Skeletal muscle tissue (tissue), 4 donors: ENCODE measurements around the gene LRSAM1. TPM values are rescaled to one million over a fixed set of nuclear protein-coding genes. Genes with fewer than 3 reads are reported as not detected.

Experiments
- H3K27ac ChIP-seq: one replicate; pipeline ENCODE4 v1.7.0; 2013; ENCODE audit warnings: mild to moderate bottlenecking, low read depth, low read length, inconsistent platforms
- H3K27me3 ChIP-seq, 3 donors: one replicate each; pipeline ENCODE4 v1.7.0; 2013; ENCODE audit warnings: low read length in 3 of 3; ENCODE audit not compliant: control insufficient read depth in 3 of 3, insufficient read depth in 3 of 3
- H3K36me3 ChIP-seq, 3 donors: one replicate each; pipeline ENCODE4 v1.7.0; 2013; ENCODE audit warnings: low read length in 3 of 3; ENCODE audit not compliant: control insufficient read depth in 3 of 3, insufficient read depth in 3 of 3
- H3K4me1 ChIP-seq, 3 donors: one replicate each; pipeline ENCODE4 v1.7.0; 2013; ENCODE audit warnings: low read length in 3 of 3, mild to moderate bottlenecking in 3 of 3; ENCODE audit not compliant: control insufficient read depth in 3 of 3, insufficient read depth in 3 of 3
- H3K4me3 ChIP-seq, 3 donors: one replicate each; pipeline ENCODE4 v1.7.0; 2013; ENCODE audit warnings: low read length in 3 of 3
- H3K9ac ChIP-seq, 3 donors: one replicate each; pipeline ENCODE4 v1.7.0; 2013; ENCODE audit warnings: low read length in 3 of 3, mild to moderate bottlenecking in 3 of 3, moderate library complexity in 2 of 3, low read depth in 1 of 3
- H3K9me3 ChIP-seq, 3 donors: one replicate each; pipeline ENCODE4 v1.7.0; 2013; ENCODE audit warnings: low read length in 3 of 3; ENCODE audit not compliant: control insufficient read depth in 3 of 3
- total RNA-seq: library from RNA; depleted of rRNA; stranded (reverse); fragments of >200 nt; gene quantifications from one replicate; pipeline ENCODE4 v1.2.3, GENCODE V29; 2014
- donor health status: Osteomylitis.

LRSAM1 gene
- total RNA-seq, 1 donor from 2014 or later = 10.4 TPM

DNA sequence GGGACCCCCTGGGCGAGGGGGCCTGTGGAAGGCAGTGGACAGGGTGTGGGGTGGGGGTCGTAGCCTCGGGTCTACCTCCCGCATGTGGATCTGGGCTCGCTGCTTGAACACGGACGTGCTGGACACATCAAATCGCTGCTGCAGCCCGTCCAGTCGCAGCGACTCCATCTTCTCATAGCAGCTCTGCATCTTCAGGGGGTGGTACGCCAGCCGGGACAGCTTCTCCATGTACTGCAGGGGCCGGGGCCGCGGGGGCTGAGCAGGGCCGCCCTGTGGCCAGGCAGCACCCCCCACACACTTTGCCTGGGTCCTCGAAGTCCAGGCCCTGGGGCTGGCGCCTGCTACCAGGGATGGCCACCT is 57.6 kb downstream of the LRSAM1 start:
- H3K27ac ChIP-seq = peak overlapping the region; percentile 56
- no peak overlapping the region for H3K4me3 ChIP-seq
- H3K27me3 ChIP-seq = no peaks in the 10 kb centered on the region
- H3K36me3 ChIP-seq = peaks cover 1 to 27% (median 11%) of the 10 kb centered on the region in 3 donors
- H3K9me3 ChIP-seq = no peaks in the 10 kb centered on the region
- no peak overlapping the region for H3K9ac ChIP-seq
- H3K4me1 ChIP-seq = peaks cover 0 to 3% (median 0%) of the 10 kb centered on the region in 3 donors

DNA sequence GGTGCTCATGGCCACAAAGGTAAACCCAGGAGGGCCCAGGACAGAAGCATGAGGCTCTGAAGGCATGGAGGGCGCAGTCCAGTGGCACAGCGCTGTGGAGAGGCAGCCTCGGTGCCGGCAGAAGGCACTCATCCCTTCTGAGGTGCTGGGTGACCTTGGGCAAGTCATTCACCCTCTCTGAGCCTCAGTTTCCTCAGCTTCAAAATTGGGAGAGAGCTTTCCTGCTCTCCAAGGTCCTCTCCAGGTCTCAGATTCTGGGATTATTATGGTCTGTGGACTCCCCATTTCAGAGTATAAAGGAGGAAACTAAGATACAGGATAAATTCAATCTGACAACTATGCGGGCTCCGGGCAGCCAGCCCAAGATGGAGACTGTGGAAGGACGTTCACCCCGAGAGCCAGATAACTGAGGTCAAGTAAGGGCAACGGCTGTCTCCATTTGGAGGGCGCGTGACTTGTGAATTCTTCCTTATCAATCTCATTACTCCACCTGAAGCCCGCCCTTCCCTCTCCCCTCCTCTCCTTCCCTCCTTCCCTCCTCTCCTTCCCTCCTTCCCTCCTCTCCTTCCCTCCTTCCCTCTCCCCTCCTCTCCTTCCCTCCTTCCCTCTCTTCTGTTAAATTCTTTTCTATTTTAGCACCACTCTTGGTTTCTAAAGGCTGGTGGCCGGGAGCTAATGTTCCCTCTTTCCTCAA is 58.1 kb downstream of the LRSAM1 start:
- Histone ChIP-seq H3K4me1 (peaks cover 0 to 3% (median 0%) of the 10 kb centered on the region in 3 donors), H3K36me3 (peaks cover 0 to 29% (median 8%) of the 10 kb centered on the region in 3 donors), H3K9ac (peak overlapping the region in 2 of 3 donors; percentile 16 to 32), H3K27me3 (no peaks in the 10 kb centered on the region), H3K4me3 (no peak overlapping the region), H3K27ac (peak overlapping the region; percentile 56), H3K9me3 (no peaks in the 10 kb centered on the region)

DNA sequence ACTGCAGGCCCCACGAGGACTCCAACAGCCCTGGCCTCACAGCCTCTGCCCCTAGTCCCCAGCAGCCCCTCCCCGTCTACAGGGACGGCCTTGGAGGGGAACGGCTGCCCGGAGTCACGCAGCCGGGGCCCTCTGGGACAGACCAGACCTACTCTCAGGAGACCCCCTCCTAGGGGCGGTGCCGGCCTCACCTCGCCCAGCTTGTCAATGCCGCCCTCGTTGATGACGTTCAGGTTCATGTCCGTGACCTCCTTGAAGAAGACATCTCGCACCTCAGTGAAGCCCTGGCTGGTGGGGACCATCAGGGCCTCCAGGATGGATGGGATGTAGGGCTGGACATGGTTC is 58.6 kb downstream of the LRSAM1 start:
- H3K4me3 ChIP-seq = no peak overlapping the region
- peak overlapping the region; percentile 16 to 33 (median 32) for H3K9ac ChIP-seq
- peak overlapping the region; percentile 56 for H3K27ac ChIP-seq
- H3K4me1 ChIP-seq = peaks cover 0 to 3% (median 0%) of the 10 kb centered on the region in 3 donors
- H3K9me3 ChIP-seq = no peaks in the 10 kb centered on the region
- peaks cover 0 to 28% (median 8%) of the 10 kb centered on the region in 3 donors for H3K36me3 ChIP-seq
- no peaks in the 10 kb centered on the region for H3K27me3 ChIP-seq

DNA sequence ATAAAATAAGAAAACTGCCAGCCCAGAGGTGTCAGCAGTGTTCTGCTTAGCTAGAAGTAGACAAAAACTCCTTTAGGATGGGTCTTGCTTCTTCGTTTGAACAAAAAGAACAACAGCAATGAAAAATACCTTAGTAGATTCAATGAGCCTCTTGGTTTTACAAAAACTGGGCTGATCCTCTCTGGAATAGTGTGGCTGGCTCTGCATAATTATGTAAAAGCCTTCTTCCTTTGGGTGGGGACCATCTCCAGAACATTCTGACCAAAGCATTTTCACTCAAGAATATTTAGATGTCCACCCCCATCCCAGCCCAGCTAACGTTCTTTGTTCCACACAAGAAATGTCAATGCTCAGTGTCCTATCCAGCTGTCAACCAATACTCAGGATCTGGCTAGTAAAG is 63.2 kb downstream of the LRSAM1 start:
- no peak overlapping the region for H3K9ac ChIP-seq
- peaks cover 4 to 25% (median 7%) of the 10 kb centered on the region in 3 donors for H3K36me3 ChIP-seq
- no peaks in the 10 kb centered on the region for H3K9me3 ChIP-seq
- H3K27me3 ChIP-seq = no peaks in the 10 kb centered on the region
- H3K4me1 ChIP-seq = peaks cover under 1 to 5% (median 3%) of the 10 kb centered on the region in 3 donors
- H3K27ac ChIP-seq = no peak overlapping the region
- no peak overlapping the region for H3K4me3 ChIP-seq

DNA sequence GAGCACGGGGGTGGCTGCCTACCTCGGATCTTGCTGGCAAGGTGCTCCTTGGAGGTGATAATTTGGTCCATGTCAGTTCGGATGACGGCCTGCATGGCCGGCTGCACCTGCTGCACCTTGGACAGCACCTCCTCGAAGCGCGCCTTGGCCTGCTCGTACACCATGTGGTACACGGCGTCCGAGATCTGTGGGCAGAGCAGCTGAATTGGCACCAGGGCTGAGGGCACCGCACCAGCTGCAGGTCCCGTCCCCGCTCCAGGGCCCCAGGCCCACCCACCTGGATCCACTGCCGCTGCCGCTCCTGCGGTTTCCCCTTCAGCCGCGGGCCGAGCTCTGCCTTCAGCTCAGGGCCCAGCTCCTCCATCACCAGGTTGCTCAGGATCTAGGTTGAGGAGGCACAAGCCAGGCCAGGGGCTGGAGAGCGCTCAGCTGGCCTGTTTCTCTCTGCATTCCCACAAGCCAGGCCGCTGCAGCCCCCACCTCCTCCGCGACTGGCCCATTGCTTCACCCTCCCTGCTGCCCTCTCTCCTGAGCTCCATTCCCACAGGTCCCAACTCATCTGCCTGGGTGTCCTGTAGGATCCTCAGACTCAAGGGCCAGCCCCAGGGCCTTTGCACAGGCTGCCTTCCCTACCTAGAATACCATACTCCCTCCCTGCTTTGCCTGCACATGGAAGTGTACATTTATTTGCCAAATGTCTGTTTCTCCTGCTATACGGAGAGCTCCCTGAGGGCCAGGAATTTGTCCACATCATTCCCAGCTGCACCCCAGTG is 65.7 kb downstream of the LRSAM1 start:
- Histone ChIP-seq H3K4me1 (peaks cover 16 to 23% (median 20%) of the 10 kb centered on the region in 3 donors), H3K9me3 (no peaks in the 10 kb centered on the region), H3K27ac (no peak overlapping the region), H3K4me3 (no peak overlapping the region), H3K36me3 (peaks cover 3 to 25% (median 7%) of the 10 kb centered on the region in 3 donors), H3K9ac (no peak overlapping the region), H3K27me3 (no peaks in the 10 kb centered on the region)

DNA sequence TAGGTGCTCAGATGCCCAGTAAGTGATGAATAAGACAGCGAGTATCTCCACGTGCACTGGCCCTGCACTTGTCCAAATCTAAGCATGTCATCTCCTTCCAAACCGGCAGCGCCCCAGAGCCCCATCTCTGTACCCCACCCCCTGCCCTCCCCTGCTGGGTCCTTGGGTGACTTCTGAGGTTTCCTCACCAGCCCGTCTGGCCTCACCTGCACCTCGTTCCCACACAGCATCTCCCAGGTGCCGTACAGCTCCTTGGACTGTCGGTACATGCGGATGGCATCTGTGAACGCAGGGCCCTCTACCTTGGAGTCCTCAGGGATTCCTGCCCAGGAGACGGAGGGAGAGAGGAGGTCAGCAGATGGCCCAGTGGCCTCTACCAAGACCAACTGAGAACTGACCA is 66.3 kb downstream of the LRSAM1 start:
- peaks cover 22 to 29% (median 26%) of the 10 kb centered on the region in 3 donors for H3K4me1 ChIP-seq
- no peaks in the 10 kb centered on the region for H3K9me3 ChIP-seq
- H3K27me3 ChIP-seq = no peaks in the 10 kb centered on the region
- H3K9ac ChIP-seq = no peak overlapping the region
- H3K36me3 ChIP-seq = peaks cover 3 to 22% (median 7%) of the 10 kb centered on the region in 3 donors
- H3K27ac ChIP-seq = no peak overlapping the region
- no peak overlapping the region for H3K4me3 ChIP-seq

DNA sequence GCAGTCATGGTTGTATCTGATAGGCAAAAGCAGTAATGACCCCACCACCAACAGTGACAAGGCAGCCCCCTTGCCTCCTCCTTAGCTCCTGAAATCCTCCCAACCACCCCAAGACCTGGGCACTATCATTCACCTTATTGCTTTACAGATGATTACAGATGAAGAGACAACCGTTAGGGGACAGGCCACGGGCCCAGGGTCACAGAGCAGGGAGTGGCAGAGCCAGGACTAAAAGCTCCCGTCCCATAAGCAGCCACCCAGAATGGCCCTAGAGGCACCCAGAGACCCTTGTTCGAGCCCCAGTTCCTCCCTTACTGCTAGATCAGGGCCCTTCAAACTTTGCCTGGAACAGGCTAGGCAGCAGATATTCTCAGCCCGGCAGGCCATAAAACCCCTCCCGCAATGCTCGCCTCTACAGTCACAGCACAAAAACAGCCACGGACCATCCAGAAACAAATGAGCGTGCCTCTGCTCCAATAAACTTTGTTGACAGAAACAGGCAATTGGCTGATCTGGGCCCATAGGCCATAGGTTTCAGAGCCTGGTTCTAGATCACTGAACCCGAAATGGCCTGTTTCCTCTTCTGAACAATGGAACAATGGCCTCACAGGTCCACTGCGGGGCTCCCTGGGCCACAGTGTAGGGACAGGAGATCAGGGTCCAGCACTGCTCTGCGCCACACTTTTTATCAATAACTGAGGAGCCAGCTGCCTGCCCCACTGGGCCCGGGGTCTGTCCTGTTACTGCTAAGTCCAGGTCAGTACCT is 67.0 kb downstream of the LRSAM1 start:
- peaks cover 23 to 32% (median 28%) of the 10 kb centered on the region in 3 donors for H3K4me1 ChIP-seq
- H3K9me3 ChIP-seq = peaks cover 0 to under 1% (median 0%) of the 10 kb centered on the region in 3 donors
- H3K9ac ChIP-seq = no peak overlapping the region
- H3K4me3 ChIP-seq = no peak overlapping the region
- peak overlapping the region; percentile 89 for H3K27ac ChIP-seq
- no peaks in the 10 kb centered on the region for H3K27me3 ChIP-seq
- H3K36me3 ChIP-seq = peaks cover 4 to 22% (median 7%) of the 10 kb centered on the region in 3 donors

DNA sequence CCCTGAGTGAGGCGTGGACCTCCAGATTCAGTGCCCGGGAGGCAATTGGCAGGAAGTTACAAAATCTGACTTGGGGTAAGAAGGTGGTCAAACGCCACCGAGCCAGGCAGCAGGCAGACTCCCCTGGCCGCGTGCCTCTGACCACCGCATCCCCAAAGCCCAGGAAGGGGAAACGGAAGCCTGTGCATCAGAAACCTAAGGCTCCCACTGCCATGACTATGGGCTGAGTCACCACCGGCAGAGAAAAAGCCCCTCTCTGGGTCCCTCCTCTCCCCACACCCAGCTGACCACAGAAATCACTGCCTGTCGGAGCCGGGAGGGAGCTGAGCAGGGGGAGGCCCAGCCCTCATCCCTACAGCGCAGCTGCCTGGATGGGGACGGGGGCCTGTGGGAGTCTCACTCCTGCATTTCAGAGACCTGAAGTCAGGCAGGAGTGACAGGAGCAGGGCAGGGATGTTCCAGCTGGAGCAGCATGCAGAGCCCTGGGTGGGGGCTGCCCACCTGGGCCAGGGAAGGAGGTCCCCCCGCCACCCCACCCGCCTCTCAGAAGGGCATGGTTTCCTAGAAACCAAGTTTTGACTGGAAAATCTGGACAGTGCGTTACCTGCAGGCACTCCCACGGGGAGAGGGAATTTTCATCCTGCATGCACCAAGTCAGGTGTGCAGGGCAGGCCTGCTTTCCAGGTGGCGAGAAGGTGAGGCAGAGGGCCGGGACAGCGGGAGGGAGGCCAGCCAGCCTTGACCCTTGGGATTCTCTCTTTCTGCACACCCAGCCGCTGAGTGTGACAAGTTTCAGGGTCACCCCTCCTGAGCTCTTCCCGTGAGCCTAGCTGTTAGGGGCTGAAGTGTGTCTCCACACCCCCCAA is 68.2 kb downstream of the LRSAM1 start:
- Histone ChIP-seq H3K9ac (peak overlapping the region in 1 of 3 donors; percentile 25), H3K36me3 (peaks cover 10 to 28% (median 14%) of the 10 kb centered on the region in 3 donors), H3K4me3 (peak overlapping the region in 1 of 3 donors; percentile 22), H3K27me3 (no peaks in the 10 kb centered on the region), H3K27ac (peak overlapping the region; percentile 89), H3K4me1 (peaks cover 23 to 32% (median 28%) of the 10 kb centered on the region in 3 donors), H3K9me3 (peaks cover 0 to 4% (median 3%) of the 10 kb centered on the region in 3 donors)
